ENCODE results near the gene BANF2. TPM values are rescaled to one million over a fixed set of nuclear protein-coding genes. Genes with fewer than 3 reads are reported as not detected.

The BANF2 gene
- total RNA-seq, 4 donors from 2014 or later, result not detected

GRCh38 chr20:17759449-17759848 lies 59.7 kb downstream of the BANF2 start:
- no peaks in the 10 kb centered on the region for H3K27me3 ChIP-seq
- DNase-seq (ENCODE audit: extremely low spot score), result no peak
- no peaks in the 10 kb centered on the region for H3K36me3 ChIP-seq
- 61% methylated on average over 1 of the region's 1 CpG for WGBS
- no peaks in the 10 kb centered on the region for H3K4me1 ChIP-seq
- H3K4me3 ChIP-seq, result no peak overlapping the region
- peaks cover 0 to 18% (median 15%) of the 10 kb centered on the region in 4 donors for H3K9me3 ChIP-seq
- TF ChIP-seq POLR2AphosphoS5 (IDR thresholded peaks at IDR 0.05) (no peak), POLR2A (IDR thresholded peaks at IDR 0.05; ENCODE audit: low read depth) (no peak), CTCF (IDR thresholded peaks at IDR 0.05) (no peak), EP300 (IDR thresholded peaks at IDR 0.05) (no peak)
- no peak overlapping the region for H3K27ac ChIP-seq (replicated peaks in 1 of 4)
- intact Hi-C loops (cut with DNase I), result no loop called here

- TF ChIP-seq POLR2AphosphoS5 (IDR thresholded peaks at IDR 0.05) (no peak), CTCF (IDR thresholded peaks at IDR 0.05) (no peak), POLR2A (IDR thresholded peaks at IDR 0.05; ENCODE audit: low read depth) (no peak), EP300 (IDR thresholded peaks at IDR 0.05) (no peak)
- H3K4me1 ChIP-seq, result no peaks in the 10 kb centered on the region
- DNase-seq (ENCODE audit: extremely low spot score), result no peak
- H3K4me3 ChIP-seq, result no peak overlapping the region
- H3K36me3 ChIP-seq, result no peaks in the 10 kb centered on the region
- intact Hi-C loops (cut with DNase I), result no loop called here
- no peak overlapping the region for H3K27ac ChIP-seq (replicated peaks in 1 of 4)
- WGBS, result 85% methylated on average over 3 of the region's 3 CpGs
- no peaks in the 10 kb centered on the region for H3K27me3 ChIP-seq
- peaks cover 0 to 18% (median 15%) of the 10 kb centered on the region in 4 donors for H3K9me3 ChIP-seq
Observed at GRCh38 chr20:17761604-17762003, 61.8 kb downstream of the BANF2 start.

DNA sequence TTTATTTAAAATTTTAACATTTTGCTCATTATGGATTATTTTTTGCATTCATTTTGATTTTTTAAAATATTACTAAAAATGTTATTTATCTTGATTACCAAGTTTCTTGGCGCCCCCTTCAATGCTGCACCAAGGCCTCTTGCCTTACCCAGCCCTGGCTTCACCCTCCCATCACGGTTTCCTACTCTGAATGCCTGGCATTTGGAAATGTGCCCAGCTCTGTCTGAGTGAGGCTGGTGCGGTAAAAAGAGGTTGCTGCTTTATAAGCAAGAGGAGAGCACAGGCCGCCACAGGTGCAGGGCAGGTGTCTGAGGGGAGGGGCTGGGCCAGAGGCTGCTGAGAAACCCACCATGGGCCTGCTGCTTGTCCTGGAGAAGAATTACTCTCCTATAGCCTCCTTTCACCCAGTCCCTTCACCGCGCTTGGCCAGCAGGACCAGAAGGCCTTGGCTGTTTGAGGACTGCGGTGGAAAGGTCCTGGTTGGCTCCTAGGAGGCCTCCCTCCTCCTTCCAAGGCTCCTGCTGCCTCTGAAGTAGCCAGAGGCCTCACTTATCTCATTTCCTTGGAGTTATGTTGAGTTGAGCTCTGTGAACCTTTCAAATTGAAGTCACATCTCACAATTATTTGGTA lies 62.6 kb downstream of the BANF2 start:
- Histone ChIP-seq H3K4me1 (no peaks in the 10 kb centered on the region), H3K9me3 (peaks cover 0 to 18% (median 15%) of the 10 kb centered on the region in 4 donors), H3K27me3 (no peaks in the 10 kb centered on the region), H3K4me3 (no peak overlapping the region), H3K27ac (replicated peaks in 1 of 4) (no peak overlapping the region), H3K36me3 (no peaks in the 10 kb centered on the region)
- intact Hi-C loops (cut with DNase I), result no loop called here
- no peak for DNase-seq (ENCODE audit: extremely low spot score)
- 92% methylated on average over 7 of the region's 7 CpGs for WGBS
- TF ChIP-seq POLR2AphosphoS5 (IDR thresholded peaks at IDR 0.05) (no peak), POLR2A (IDR thresholded peaks at IDR 0.05; ENCODE audit: low read depth) (no peak), CTCF (IDR thresholded peaks at IDR 0.05) (no peak), EP300 (IDR thresholded peaks at IDR 0.05) (no peak)

GRCh38 chr20:17762873-17763557 lies 63.2 kb downstream of the BANF2 start:
- Histone ChIP-seq H3K36me3 (no peaks in the 10 kb centered on the region), H3K4me3 (no peak overlapping the region), H3K27ac (replicated peaks in 1 of 4) (no peak overlapping the region), H3K27me3 (no peaks in the 10 kb centered on the region), H3K9me3 (peaks cover 0 to 14% (median 13%) of the 10 kb centered on the region in 4 donors), H3K4me1 (no peaks in the 10 kb centered on the region)
- intact Hi-C loops (cut with DNase I), result no loop called here
- TF ChIP-seq POLR2AphosphoS5 (IDR thresholded peaks at IDR 0.05) (no peak), POLR2A (IDR thresholded peaks at IDR 0.05; ENCODE audit: low read depth) (no peak), CTCF (IDR thresholded peaks at IDR 0.05) (no peak), EP300 (IDR thresholded peaks at IDR 0.05) (no peak)
- WGBS, result 88% methylated on average over 6 of the region's 6 CpGs
- DNase-seq (ENCODE audit: extremely low spot score), result no peak
